ENCODE results near the gene EHBP1. TPM values are rescaled to one million over a fixed set of nuclear protein-coding genes. Genes with fewer than 3 reads are reported as not detected.

The EHBP1 gene
- total RNA-seq, 2 donors from 2014 or later, result 28.4 to 67.7 TPM

GRCh38 chr2:63086687-63087086 is 381.2 kb downstream of the EHBP1 start:
- ATAC-seq (ENCODE audit: insufficient number of reproducible peaks, low FRiP score, low read depth) (no peak), DNase-seq (ENCODE audit: low spot score) (no peak)
- Histone ChIP-seq H3K9me3 (no peaks in the 10 kb centered on the region), H3K4me1 (ENCODE audit: control insufficient read depth in 1 of 2, low read depth in 2 of 2) (no peaks in the 10 kb centered on the region), H3K27me3 (replicated peaks; ENCODE audit: insufficient read depth) (no peaks in the 10 kb centered on the region), H3K36me3 (no peaks in the 10 kb centered on the region), H3K27ac (no peak overlapping the region), H3K4me3 (no peak overlapping the region)
- no peak for TF ChIP-seq CTCF (IDR thresholded peaks at IDR 0.05)

- Histone ChIP-seq H3K4me3 (no peak overlapping the region), H3K4me1 (ENCODE audit: control insufficient read depth in 1 of 2, low read depth in 2 of 2) (no peaks in the 10 kb centered on the region), H3K27ac (no peak overlapping the region), H3K27me3 (replicated peaks; ENCODE audit: insufficient read depth) (no peaks in the 10 kb centered on the region), H3K9me3 (no peaks in the 10 kb centered on the region), H3K36me3 (no peaks in the 10 kb centered on the region)
- DNase-seq (ENCODE audit: low spot score) (no peak), ATAC-seq (ENCODE audit: insufficient number of reproducible peaks, low FRiP score, low read depth) (no peak)
- TF ChIP-seq CTCF (IDR thresholded peaks at IDR 0.05), result no peak
These were observed 386.9 kb downstream of the EHBP1 start for GRCh38 chr2:63092401-63092800.

- TF ChIP-seq CTCF (IDR thresholded peaks at IDR 0.05), result no peak
- ATAC-seq (ENCODE audit: insufficient number of reproducible peaks, low FRiP score, low read depth), result no peak
- DNase-seq (ENCODE audit: low spot score), result no peak
- no peak overlapping the region for H3K4me3 ChIP-seq
- no peak overlapping the region for H3K27ac ChIP-seq
- H3K9me3 ChIP-seq, result no peaks in the 10 kb centered on the region
- no peaks in the 10 kb centered on the region for H3K27me3 ChIP-seq (replicated peaks; ENCODE audit: insufficient read depth)
- H3K4me1 ChIP-seq (ENCODE audit: control insufficient read depth in 1 of 2, low read depth in 2 of 2), result no peaks in the 10 kb centered on the region
- H3K36me3 ChIP-seq, result no peaks in the 10 kb centered on the region
These were observed 387.3 kb downstream of the EHBP1 start for GRCh38 chr2:63092857-63093256.

- no peaks in the 10 kb centered on the region for H3K36me3 ChIP-seq
- H3K9me3 ChIP-seq, result no peaks in the 10 kb centered on the region
- no peak for TF ChIP-seq CTCF (IDR thresholded peaks at IDR 0.05)
- H3K4me1 ChIP-seq (ENCODE audit: control insufficient read depth in 1 of 2, low read depth in 2 of 2), result no peaks in the 10 kb centered on the region
- H3K27me3 ChIP-seq (replicated peaks; ENCODE audit: insufficient read depth), result no peaks in the 10 kb centered on the region
- no peak overlapping the region for H3K4me3 ChIP-seq
- DNase-seq (ENCODE audit: low spot score) (no peak), ATAC-seq (ENCODE audit: insufficient number of reproducible peaks, low FRiP score, low read depth) (no peak)
- no peak overlapping the region for H3K27ac ChIP-seq
These were observed 388.0 kb downstream of the EHBP1 start for GRCh38 chr2:63093502-63093901.

Other genes starting within 250 kb of the EHBP1 start
- 1 to 10 TPM in 1 of 2 donors, under 1 TPM in 1; 0.42 to 2.7 TPM for gene TMEM17, start 199.5 kb upstream of the EHBP1 start, total RNA-seq

All from thoracic aorta (tissue), 2 donors.